Astrocyte (in vitro differentiated cells and primary cell): ENCODE results near the gene SGIP1. TPM values are rescaled to one million over a fixed set of nuclear protein-coding genes. Genes with fewer than 3 reads are reported as not detected.

Experiments used
- DNase-seq: peaks from one replicate; pipeline ENCODE4 v3.0.0-alpha.2; 2010; ENCODE audit warnings: low read depth
- FAIRE-seq: peaks from 2 replicates; lab custom pipeline; 2011; peaks lifted over from hg19 to GRCh38; lab: Jason Lieb, UNC
- H2AFZ ChIP-seq: 2 replicates; pipeline ENCODE4 v1.6.0; 2012; ENCODE audit warnings: low read depth, low read length, inconsistent platforms
- H3K27ac ChIP-seq: 2 replicates; pipeline ENCODE4 v1.5.1; 2011; ENCODE audit warnings: low read depth, low read length, inconsistent platforms
- H3K27me3 ChIP-seq: 2 replicates; pipeline ENCODE4 v1.6.0; 2011; ENCODE audit warnings: low read length, inconsistent platforms; ENCODE audit not compliant: insufficient read depth
- H3K36me3 ChIP-seq: 2 replicates; pipeline ENCODE4 v1.5.1; 2011; ENCODE audit warnings: low read length, inconsistent platforms; ENCODE audit not compliant: insufficient read depth
- H3K4me1 ChIP-seq: 2 replicates; pipeline ENCODE4 v1.5.1; 2011; ENCODE audit warnings: low read length, inconsistent platforms; ENCODE audit not compliant: insufficient read depth
- H3K4me2 ChIP-seq: 2 replicates; pipeline ENCODE4 v1.6.0; 2012; ENCODE audit warnings: low read length, inconsistent platforms
- H3K4me3 ChIP-seq: 2 replicates; pipeline ENCODE4 v1.5.1; 2011; ENCODE audit warnings: low read depth, mild to moderate bottlenecking, low read length, inconsistent platforms; ENCODE audit not compliant: insufficient read depth
- H3K79me2 ChIP-seq: 2 replicates; pipeline ENCODE4 v1.6.0; 2012; ENCODE audit warnings: mild to moderate bottlenecking, low read length, inconsistent platforms; ENCODE audit not compliant: insufficient read depth
- H3K9ac ChIP-seq: 2 replicates; pipeline ENCODE4 v1.6.0; 2012; ENCODE audit warnings: mild to moderate bottlenecking, low read length, inconsistent platforms
- H3K9me3 ChIP-seq: 2 replicates; pipeline ENCODE4 v1.5.1; 2012; ENCODE audit warnings: low read depth, mild to moderate bottlenecking, low read length, inconsistent platforms; ENCODE audit not compliant: insufficient read depth
- H4K20me1 ChIP-seq: 2 replicates; pipeline ENCODE4 v1.6.0; 2012; ENCODE audit warnings: low read length, inconsistent platforms; ENCODE audit not compliant: insufficient read depth
- H3K27ac Mint-ChIP-seq: one replicate; pipeline ENCODE4 v1.8.0; 2021; ENCODE audit warnings: mild to moderate bottlenecking, mixed read lengths; ENCODE audit not compliant: unreplicated experiment
- H3K27me3 Mint-ChIP-seq: one replicate; pipeline ENCODE4 v1.8.0; 2021; ENCODE audit warnings: low read depth, mixed read lengths; ENCODE audit not compliant: unreplicated experiment
- H3K36me3 Mint-ChIP-seq: one replicate; pipeline ENCODE4 v1.8.0; 2021; ENCODE audit warnings: low read depth, mixed read lengths; ENCODE audit not compliant: unreplicated experiment
- H3K4me1 Mint-ChIP-seq: one replicate; pipeline ENCODE4 v1.8.0; 2021; ENCODE audit warnings: low read depth, mixed read lengths; ENCODE audit not compliant: unreplicated experiment
- H3K4me3 Mint-ChIP-seq: one replicate; pipeline ENCODE4 v1.8.0; 2021; ENCODE audit warnings: mild to moderate bottlenecking, moderate library complexity, mixed read lengths; ENCODE audit not compliant: unreplicated experiment
- H3K9me3 Mint-ChIP-seq: one replicate; pipeline ENCODE4 v1.8.0; 2021; ENCODE audit warnings: mild to moderate bottlenecking, mixed read lengths; ENCODE audit not compliant: unreplicated experiment
- CTCF ChIP-seq: IDR thresholded peaks from 2 replicates; pipeline ENCODE4 v1.5.1; 2011; ENCODE audit warnings: low read depth, mild to moderate bottlenecking, inconsistent platforms, low read length, moderate library complexity; ENCODE audit not compliant: insufficient read depth
- EZH2 ChIP-seq: IDR thresholded peaks from 2 replicates; pipeline ENCODE4 v1.6.1; 2012; ENCODE audit warnings: mild to moderate bottlenecking, low read length, inconsistent platforms; ENCODE audit not compliant: insufficient read depth
- total RNA-seq: library from RNA; stranded (reverse); gene quantifications from 2 replicates; pipeline ENCODE4 v1.2.1, GENCODE V29; 2021

Gene SGIP1
- total RNA-seq, 1 donor from 2014 or later: 8.8 TPM

DNA sequence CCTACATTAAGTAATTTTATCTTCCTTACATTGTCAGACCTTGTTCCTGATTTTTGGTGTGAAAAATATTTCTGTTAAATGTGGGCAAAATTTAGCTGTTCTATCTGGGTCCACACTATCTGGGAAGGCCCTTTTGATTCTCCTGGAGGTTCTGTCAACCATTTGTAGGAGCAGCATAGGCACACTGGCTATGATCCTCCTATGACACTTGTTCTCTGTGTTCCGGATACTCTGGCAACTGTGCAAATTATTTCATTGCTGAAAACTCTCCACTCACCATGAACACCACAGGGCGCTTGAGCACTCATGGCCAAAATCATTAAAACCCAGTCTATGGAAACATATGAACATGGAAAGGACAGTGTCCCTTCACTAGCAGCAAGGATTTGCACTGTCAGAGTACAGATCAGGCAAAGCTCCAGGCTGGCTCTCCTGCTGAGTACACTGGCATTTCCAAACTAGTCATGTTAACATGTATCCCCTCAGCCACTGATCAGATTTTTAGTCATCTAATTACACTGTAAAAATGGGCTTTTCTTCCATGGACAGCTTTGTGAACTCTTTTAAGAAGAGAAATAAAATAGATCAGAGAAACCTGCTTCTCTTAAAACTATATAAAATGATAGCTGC is 43.9 kb upstream of the SGIP1 start:
- Histone ChIP-seq H4K20me1 (no peaks in the 10 kb centered on the region), H3K9me3 (no peaks in the 10 kb centered on the region), H3K79me2 (no peaks in the 10 kb centered on the region), H3K4me3 (no peak overlapping the region), H3K27me3 (no peaks in the 10 kb centered on the region), H3K4me2 (no peak overlapping the region), H3K36me3 (no peaks in the 10 kb centered on the region), H3K27ac (no peak overlapping the region), H2AFZ (no peak overlapping the region), H3K9ac (no peak overlapping the region), H3K4me1 (peaks cover 8% of the 10 kb centered on the region)
- FAIRE-seq (peak; percentile 55), DNase-seq (no peak)
- H3K4me3 Mint-ChIP-seq: no peak overlapping the region
- no peaks in the 10 kb centered on the region for H3K27me3 Mint-ChIP-seq
- H3K36me3 Mint-ChIP-seq: no peaks in the 10 kb centered on the region
- no peaks in the 10 kb centered on the region for H3K9me3 Mint-ChIP-seq
- H3K27ac Mint-ChIP-seq: peak overlapping the region; percentile 75
- TF ChIP-seq EZH2: no peak
- TF ChIP-seq CTCF: no peak
- peaks cover 26% of the 10 kb centered on the region for H3K4me1 Mint-ChIP-seq

DNA sequence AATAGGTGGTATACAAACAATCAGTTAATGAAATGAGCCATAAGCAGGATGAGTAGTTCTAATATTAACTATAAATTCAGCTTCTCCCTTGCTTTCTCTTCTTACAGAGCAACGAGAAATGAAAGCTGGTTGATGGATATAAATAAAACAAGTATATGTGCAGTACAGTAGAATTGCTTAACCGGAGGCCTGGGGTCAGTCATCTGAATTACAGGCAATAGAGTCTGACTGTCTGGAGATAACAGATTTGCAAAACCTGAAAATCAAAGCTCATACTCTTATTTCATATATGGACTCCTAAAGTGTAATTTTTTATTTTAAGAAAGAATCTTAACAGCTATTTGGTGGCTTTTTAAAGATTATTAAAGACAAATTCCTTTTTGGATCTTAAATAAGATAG is 43.1 kb upstream of the SGIP1 start:
- no peaks in the 10 kb centered on the region for H4K20me1 ChIP-seq
- H3K4me3 Mint-ChIP-seq: no peak overlapping the region
- no peak overlapping the region for H2AFZ ChIP-seq
- peaks cover 8% of the 10 kb centered on the region for H3K4me1 ChIP-seq
- H3K4me1 Mint-ChIP-seq: peaks cover 26% of the 10 kb centered on the region
- H3K9me3 ChIP-seq: no peaks in the 10 kb centered on the region
- no peaks in the 10 kb centered on the region for H3K27me3 ChIP-seq
- no peaks in the 10 kb centered on the region for H3K36me3 ChIP-seq
- no peaks in the 10 kb centered on the region for H3K9me3 Mint-ChIP-seq
- H3K4me2 ChIP-seq: no peak overlapping the region
- H3K36me3 Mint-ChIP-seq: no peaks in the 10 kb centered on the region
- H3K9ac ChIP-seq: no peak overlapping the region
- H3K4me3 ChIP-seq: no peak overlapping the region
- H3K79me2 ChIP-seq: no peaks in the 10 kb centered on the region
- FAIRE-seq: no peak
- H3K27ac Mint-ChIP-seq: no peak overlapping the region
- TF ChIP-seq EZH2 (no peak), CTCF (no peak)
- DNase-seq: no peak
- no peak overlapping the region for H3K27ac ChIP-seq
- H3K27me3 Mint-ChIP-seq: no peaks in the 10 kb centered on the region

DNA sequence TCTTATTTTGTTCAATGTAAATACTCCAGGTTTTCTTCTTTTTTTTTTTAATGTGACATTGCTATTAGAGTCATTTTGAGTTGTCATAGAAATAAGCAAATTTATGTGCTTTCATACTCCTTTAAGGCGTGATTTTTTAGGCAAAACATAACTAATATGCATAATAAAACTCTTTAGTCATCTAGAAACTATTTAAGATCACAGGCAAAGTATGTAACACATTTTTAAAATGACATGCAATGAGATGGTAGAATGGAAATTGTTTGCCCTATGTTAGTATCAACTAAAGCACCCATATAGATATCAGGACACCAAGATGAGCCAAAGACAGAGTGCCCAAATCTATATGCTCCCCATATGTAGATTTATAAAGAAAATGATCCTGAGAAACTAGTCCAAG is 41.5 kb upstream of the SGIP1 start:
- Histone ChIP-seq H3K79me2 (no peaks in the 10 kb centered on the region), H2AFZ (no peak overlapping the region), H3K9ac (no peak overlapping the region), H3K36me3 (no peaks in the 10 kb centered on the region), H4K20me1 (no peaks in the 10 kb centered on the region), H3K4me1 (peaks cover 8% of the 10 kb centered on the region), H3K4me3 (no peak overlapping the region), H3K9me3 (no peaks in the 10 kb centered on the region), H3K4me2 (no peak overlapping the region), H3K27ac (no peak overlapping the region), H3K27me3 (no peaks in the 10 kb centered on the region)
- no peaks in the 10 kb centered on the region for H3K27me3 Mint-ChIP-seq
- TF ChIP-seq EZH2: no peak
- TF ChIP-seq CTCF: no peak
- H3K27ac Mint-ChIP-seq: no peak overlapping the region
- H3K9me3 Mint-ChIP-seq: no peaks in the 10 kb centered on the region
- FAIRE-seq (peak; percentile 41), DNase-seq (no peak)
- peaks cover 27% of the 10 kb centered on the region for H3K4me1 Mint-ChIP-seq
- no peaks in the 10 kb centered on the region for H3K36me3 Mint-ChIP-seq
- no peak overlapping the region for H3K4me3 Mint-ChIP-seq
